BLaER1 (cell line): ENCODE measurements around the gene EPS8L3.
A peak's percentile ranks its signal among the peaks of the same experiment; 100 is the strongest.

ENCODE experiments used
- H3K27ac ChIP-seq: shearing (Covaris generic); formaldehyde crosslinking; 2 replicates; pipeline ENCODE4 v1.8.1; 2022
- H3K27me3 ChIP-seq: shearing (Covaris generic); formaldehyde crosslinking; 2 replicates; pipeline ENCODE4 v1.8.1; 2022
- H3K36me3 ChIP-seq: shearing (Covaris generic); formaldehyde crosslinking; 2 replicates; pipeline ENCODE4 v1.8.1; 2022
- H3K4me1 ChIP-seq: shearing (Covaris generic); formaldehyde crosslinking; 2 replicates; pipeline ENCODE4 v1.8.1; 2022
- H3K4me2 ChIP-seq: shearing (Covaris generic); formaldehyde crosslinking; 2 replicates; pipeline ENCODE4 v1.8.1; 2022
- H3K4me3 ChIP-seq: shearing (Covaris generic); formaldehyde crosslinking; 2 replicates; pipeline ENCODE4 v1.8.1; 2022
- H3K9ac ChIP-seq: shearing (Covaris generic); formaldehyde crosslinking; 2 replicates; pipeline ENCODE4 v1.8.1; 2022
- H3K9me3 ChIP-seq: shearing (Covaris generic); formaldehyde crosslinking; 2 replicates; pipeline ENCODE4 v1.8.1; 2022
- H4K20me1 ChIP-seq: shearing (Covaris generic); formaldehyde crosslinking; 2 replicates; pipeline ENCODE4 v1.8.1; 2022
- Cebpa-rat ChIP-seq: shearing (Covaris generic); IDR thresholded peaks from 2 replicates; pipeline ENCODE4 v1.8.1; 2022

The EPS8L3 gene

GRCh38 chr1:109793486-109794318, 30.0 kb upstream of the EPS8L3 start:
- Histone ChIP-seq H4K20me1 (no peaks in the 10 kb centered on the region), H3K36me3 (no peaks in the 10 kb centered on the region), H3K4me1 (peaks cover 89% of the 10 kb centered on the region), H3K27me3 (no peaks in the 10 kb centered on the region), H3K9me3 (no peaks in the 10 kb centered on the region), H3K4me3 (no peak overlapping the region), H3K27ac (peak overlapping the region; percentile 80), H3K9ac (peak overlapping the region; percentile 34; the same call in 1 of the 2 replicates), H3K4me2 (peak overlapping the region; percentile 67)
- no peak for TF ChIP-seq Cebpa-rat

GRCh38 chr1:109793089-109793485, 29.4 kb upstream of the EPS8L3 start:
- H3K27me3 ChIP-seq, result no peaks in the 10 kb centered on the region
- no peaks in the 10 kb centered on the region for H3K36me3 ChIP-seq
- H3K4me3 ChIP-seq, result no peak overlapping the region
- H3K4me1 ChIP-seq, result peaks cover 85% of the 10 kb centered on the region
- H3K9ac ChIP-seq, result peak overlapping the region; percentile 49; the same call in 1 of the 2 replicates
- H3K9me3 ChIP-seq, result no peaks in the 10 kb centered on the region
- peak overlapping the region; percentile 67 for H3K4me2 ChIP-seq
- H4K20me1 ChIP-seq, result no peaks in the 10 kb centered on the region
- TF ChIP-seq Cebpa-rat, result no peak
- H3K27ac ChIP-seq, result peak overlapping the region; percentile 80

GRCh38 chr1:109792056-109792831, 28.5 kb upstream of the EPS8L3 start:
- no peak overlapping the region for H3K4me3 ChIP-seq
- H3K27ac ChIP-seq, result peak overlapping the region; percentile 80
- TF ChIP-seq Cebpa-rat, result no peak
- H3K27me3 ChIP-seq, result no peaks in the 10 kb centered on the region
- H3K4me2 ChIP-seq, result peak overlapping the region; percentile 67
- H3K4me1 ChIP-seq, result peaks cover 76% of the 10 kb centered on the region
- H4K20me1 ChIP-seq, result no peaks in the 10 kb centered on the region
- no peaks in the 10 kb centered on the region for H3K36me3 ChIP-seq
- H3K9ac ChIP-seq, result peak overlapping the region; percentile 49; the same call in 1 of the 2 replicates
- H3K9me3 ChIP-seq, result no peaks in the 10 kb centered on the region

- H3K9ac ChIP-seq, result peak overlapping the region; percentile 49; the same call in 1 of the 2 replicates
- no peak overlapping the region for H3K4me3 ChIP-seq
- H3K27ac ChIP-seq, result peak overlapping the region; percentile 80
- no peaks in the 10 kb centered on the region for H3K9me3 ChIP-seq
- H4K20me1 ChIP-seq, result no peaks in the 10 kb centered on the region
- TF ChIP-seq Cebpa-rat, result no peak
- peaks cover 69% of the 10 kb centered on the region for H3K4me1 ChIP-seq
- H3K36me3 ChIP-seq, result no peaks in the 10 kb centered on the region
- H3K27me3 ChIP-seq, result no peaks in the 10 kb centered on the region
- peak overlapping the region; percentile 67 for H3K4me2 ChIP-seq
Measured at GRCh38 chr1:109791495-109792043, 27.8 kb upstream of the EPS8L3 start.

GRCh38 chr1:109790735-109791494, 27.2 kb upstream of the EPS8L3 start:
- peak; percentile 42; the same call in 1 of the 2 replicates for TF ChIP-seq Cebpa-rat
- H3K27ac ChIP-seq, result peak overlapping the region; percentile 80
- no peaks in the 10 kb centered on the region for H4K20me1 ChIP-seq
- H3K4me3 ChIP-seq, result no peak overlapping the region
- H3K4me1 ChIP-seq, result peaks cover 64% of the 10 kb centered on the region
- peak overlapping the region; percentile 67 for H3K4me2 ChIP-seq
- no peaks in the 10 kb centered on the region for H3K27me3 ChIP-seq
- H3K9ac ChIP-seq, result peak overlapping the region; percentile 49; the same call in 1 of the 2 replicates
- H3K36me3 ChIP-seq, result no peaks in the 10 kb centered on the region
- H3K9me3 ChIP-seq, result no peaks in the 10 kb centered on the region

- Histone ChIP-seq H3K4me3 (no peak overlapping the region), H3K4me1 (peaks cover 64% of the 10 kb centered on the region), H3K36me3 (no peaks in the 10 kb centered on the region), H3K27ac (peak overlapping the region; percentile 80), H3K9ac (no peak overlapping the region), H3K9me3 (no peaks in the 10 kb centered on the region), H3K4me2 (peak overlapping the region; percentile 67), H3K27me3 (no peaks in the 10 kb centered on the region), H4K20me1 (no peaks in the 10 kb centered on the region)
- no peak for TF ChIP-seq Cebpa-rat
Measured at GRCh38 chr1:109790329-109790728, 26.6 kb upstream of the EPS8L3 start.

GRCh38 chr1:109789551-109790180, 25.9 kb upstream of the EPS8L3 start:
- H3K4me1 ChIP-seq, result peaks cover 62% of the 10 kb centered on the region
- no peak overlapping the region for H3K9ac ChIP-seq
- H3K4me2 ChIP-seq, result peak overlapping the region; percentile 67
- peak overlapping the region; percentile 80 for H3K27ac ChIP-seq
- no peaks in the 10 kb centered on the region for H3K9me3 ChIP-seq
- H4K20me1 ChIP-seq, result no peaks in the 10 kb centered on the region
- no peak overlapping the region for H3K4me3 ChIP-seq
- no peaks in the 10 kb centered on the region for H3K27me3 ChIP-seq
- no peaks in the 10 kb centered on the region for H3K36me3 ChIP-seq
- TF ChIP-seq Cebpa-rat, result no peak

- no peak for TF ChIP-seq Cebpa-rat
- H4K20me1 ChIP-seq, result no peaks in the 10 kb centered on the region
- H3K4me1 ChIP-seq, result peaks cover 54% of the 10 kb centered on the region
- H3K36me3 ChIP-seq, result no peaks in the 10 kb centered on the region
- H3K9me3 ChIP-seq, result no peaks in the 10 kb centered on the region
- no peak overlapping the region for H3K4me3 ChIP-seq
- H3K9ac ChIP-seq, result no peak overlapping the region
- H3K27me3 ChIP-seq, result no peaks in the 10 kb centered on the region
- peak overlapping the region; percentile 67 for H3K4me2 ChIP-seq
- peak overlapping the region; percentile 80 for H3K27ac ChIP-seq
Measured at GRCh38 chr1:109788695-109789521, 25.2 kb upstream of the EPS8L3 start.
